HTR-8/SVneo (cell line): ENCODE measurements around the gene ZNHIT6.

ENCODE experiments used
- DNase-seq: peaks from one replicate; pipeline ENCODE4 v3.0.0; 2011; ENCODE audit warnings: low spot score, mixed read lengths; ENCODE audit not compliant: insufficient read length
- FAIRE-seq: peaks from 2 replicates; lab custom pipeline; 2011; peaks lifted over from hg19 to GRCh38; lab: Jason Lieb, UNC

ZNHIT6 gene

DNA sequence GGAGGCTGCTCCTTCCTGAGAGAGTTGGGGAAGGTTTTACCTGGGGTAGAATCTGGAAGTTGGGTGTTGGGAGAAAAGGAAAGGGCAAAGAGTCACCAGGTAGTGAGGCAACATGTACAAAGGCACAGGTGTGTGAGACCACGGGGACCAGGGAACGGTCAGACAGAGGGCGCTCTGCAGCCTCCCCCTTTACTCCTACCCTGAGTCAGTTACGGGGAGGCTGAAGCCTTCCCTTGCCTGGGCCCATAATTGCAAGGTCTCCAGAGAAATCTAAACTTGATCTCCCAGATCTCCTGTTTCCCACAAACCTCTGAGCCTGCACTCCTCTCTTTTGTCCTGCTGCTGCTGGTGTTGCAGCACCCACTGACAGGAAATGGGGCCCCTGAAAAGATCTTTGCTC, 105.7 kb downstream of the ZNHIT6 start:
- no peak for FAIRE-seq

DNA sequence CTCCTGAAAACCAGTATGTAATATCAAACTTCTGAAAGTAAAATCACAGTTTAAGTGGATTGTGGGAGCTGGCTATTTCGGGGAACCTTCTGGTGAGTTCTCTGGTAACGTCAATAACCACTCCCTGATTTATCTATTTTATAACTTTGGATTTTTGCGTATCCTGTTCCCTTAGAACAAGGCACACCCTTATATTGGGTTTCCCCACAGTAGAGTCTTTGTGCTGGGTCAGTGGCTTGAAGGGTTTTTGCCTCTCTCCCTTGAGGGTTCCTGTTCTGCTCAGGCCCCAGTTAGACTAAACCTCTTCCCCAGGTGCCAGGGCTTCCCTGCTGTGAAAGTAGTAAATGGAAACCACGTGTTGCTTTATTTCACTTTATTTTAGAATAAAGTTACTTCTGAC, 106.3 kb downstream of the ZNHIT6 start:
- DNase-seq (no peak), FAIRE-seq (no peak)

More for the DNA sequence above, 105.7 kb downstream of the ZNHIT6 start:
- no peak for DNase-seq

DNA sequence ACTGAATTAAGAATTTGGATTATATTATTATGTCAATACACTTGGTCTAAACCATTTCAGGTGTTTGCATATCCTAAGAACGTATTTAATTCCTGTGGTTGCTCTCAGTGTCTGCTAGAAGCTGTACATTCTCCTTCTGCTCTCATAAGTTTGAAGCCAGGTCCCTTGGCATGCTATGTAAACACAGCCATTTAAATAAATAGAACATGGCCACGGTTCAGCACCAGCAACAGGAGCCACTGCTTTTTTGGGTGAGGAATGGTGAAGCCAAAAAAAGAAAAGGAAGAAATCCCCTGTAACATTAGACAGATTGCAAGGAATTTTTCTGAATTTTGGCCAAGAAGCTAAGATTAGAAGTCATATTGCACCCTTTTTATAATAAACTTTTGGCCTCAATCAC, 108.6 kb downstream of the ZNHIT6 start:
- no peak for FAIRE-seq
- DNase-seq, result no peak
